Measurements from ENCODE around the gene APBA1.

DNA sequence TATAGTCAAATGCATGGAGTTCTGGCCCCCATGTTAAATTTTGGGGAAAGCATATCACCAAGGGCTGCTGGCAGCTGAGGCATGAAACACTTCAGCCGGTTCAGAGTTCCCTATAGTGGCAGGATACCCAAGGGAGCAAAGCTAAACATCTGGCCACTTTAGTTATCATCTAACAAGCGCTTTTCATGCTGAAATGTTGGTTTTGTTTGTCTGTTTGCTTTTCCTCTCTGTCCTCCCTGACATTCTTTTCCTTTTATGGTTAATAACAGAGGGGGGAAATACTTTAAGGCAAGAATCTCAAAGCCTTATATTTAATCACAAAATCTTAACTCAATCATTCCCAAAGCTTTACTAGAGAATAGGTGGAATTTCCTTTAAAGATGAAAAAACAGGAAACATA, 11.9 kb downstream of the APBA1 start:
- TF ChIP-seq TAF1 (IDR thresholded peaks at IDR 0.05; ENCODE audit: borderline replicate concordance, low read depth, low read length): no peak
- no peak for TF ChIP-seq POLR2A (IDR thresholded peaks at IDR 0.05; ENCODE audit: low read depth, low read length)
